HG03520 (cell line): ENCODE results near the gene PNMA6A.
"Not testable (repeated sequence)": the region's sequence is repeated elsewhere in the genome, so short reads cannot be mapped to it uniquely, and the experiment has no call there.

ENCODE experiments used
- ATAC-seq: cut with Tn5 transposase; IDR thresholded peaks from one replicate; pipeline ENCODE4 v1.9.1; 2021; ENCODE audit warnings: mild to moderate bottlenecking, moderate library complexity; ENCODE audit not compliant: unreplicated experiment

The PNMA6A gene

DNA sequence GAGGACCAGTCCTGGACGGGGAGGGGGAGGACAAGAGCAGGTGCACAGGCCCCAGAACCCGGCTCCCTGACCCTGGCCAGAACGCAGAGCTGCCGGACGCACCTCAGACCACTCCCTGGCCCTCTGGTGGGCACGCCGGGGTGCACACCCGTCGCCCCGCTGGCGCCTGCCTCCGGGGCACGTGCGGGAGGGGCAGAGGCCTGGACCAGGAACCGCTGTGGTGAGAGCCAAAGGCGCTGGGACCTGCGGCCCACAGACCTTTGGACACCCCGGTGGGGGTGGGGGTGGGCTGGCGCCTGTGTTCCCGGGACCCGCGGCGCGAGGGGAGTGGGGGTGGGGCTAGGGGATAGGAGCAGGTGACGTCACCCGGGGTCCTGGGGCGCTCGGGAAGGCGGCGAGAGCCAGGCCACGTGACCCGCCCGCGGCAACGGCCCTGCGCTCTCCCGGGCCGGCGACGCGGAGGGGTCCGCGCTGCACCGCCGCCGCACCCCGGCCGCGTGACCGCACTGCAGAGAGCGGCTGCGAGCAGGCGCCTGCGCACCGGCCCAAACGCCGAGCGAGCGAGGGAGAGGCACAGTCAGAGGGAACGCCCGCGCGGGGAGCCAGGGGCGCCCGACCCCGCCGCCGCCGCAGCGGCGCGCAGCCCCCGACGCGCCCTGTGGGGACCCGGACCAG, at the start of gene PNMA6A:
Gene PNMA6A (plus strand): TSS at position 546 of the 675 bp plus-strand sequence. CDS start 609 bp downstream, outside the sequence.
- not testable (repeated sequence) for ATAC-seq

GRCh38 chrX:153026501-153026900, 45.8 kb upstream of the PNMA6A start:
- not testable (repeated sequence) for ATAC-seq

DNA sequence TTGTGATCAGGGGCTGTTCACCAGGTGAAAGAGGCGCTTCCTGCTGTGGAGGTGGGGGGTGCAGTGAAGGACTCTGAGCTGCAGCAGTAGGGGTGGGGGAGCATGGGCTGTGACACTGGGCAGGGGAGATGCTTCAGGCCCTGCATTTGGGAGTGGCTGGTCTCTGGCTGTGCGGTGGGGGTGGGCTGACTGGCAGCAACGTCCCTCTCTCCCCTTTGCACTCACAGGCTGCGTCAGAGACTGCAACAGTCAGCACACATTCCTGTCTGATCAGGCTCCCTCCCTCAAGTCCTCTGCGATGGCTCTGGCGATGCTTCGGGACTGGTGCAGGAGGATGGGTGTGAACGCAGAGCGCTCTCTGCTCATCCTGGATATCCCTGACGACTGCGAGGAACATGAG, 43.8 kb upstream of the PNMA6A start:
- not testable (repeated sequence) for ATAC-seq

- no peak for ATAC-seq
These were observed 43.1 kb upstream of the PNMA6A start for GRCh38 chrX:153029162-153029561.

DNA sequence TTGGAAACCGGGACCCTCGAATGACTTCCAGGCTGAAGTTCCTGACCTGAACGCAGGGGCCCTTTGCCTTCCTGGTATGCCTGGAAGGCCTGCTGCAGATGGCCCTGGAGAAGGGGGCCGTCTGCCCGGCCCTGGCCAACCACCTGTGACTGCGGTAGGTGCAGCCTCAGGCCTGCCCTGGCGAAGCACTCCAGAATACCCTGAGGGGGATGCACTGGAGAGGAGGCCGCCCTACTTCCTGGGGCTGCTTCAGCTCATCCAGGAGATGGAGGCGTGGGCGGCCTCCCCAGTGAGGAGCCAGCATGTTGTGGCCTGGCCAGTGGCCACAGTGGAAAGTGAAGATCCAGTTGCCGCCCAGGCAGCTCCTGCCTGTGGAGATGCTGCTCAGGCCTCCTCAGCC, 42.4 kb upstream of the PNMA6A start:
- no peak for ATAC-seq

DNA sequence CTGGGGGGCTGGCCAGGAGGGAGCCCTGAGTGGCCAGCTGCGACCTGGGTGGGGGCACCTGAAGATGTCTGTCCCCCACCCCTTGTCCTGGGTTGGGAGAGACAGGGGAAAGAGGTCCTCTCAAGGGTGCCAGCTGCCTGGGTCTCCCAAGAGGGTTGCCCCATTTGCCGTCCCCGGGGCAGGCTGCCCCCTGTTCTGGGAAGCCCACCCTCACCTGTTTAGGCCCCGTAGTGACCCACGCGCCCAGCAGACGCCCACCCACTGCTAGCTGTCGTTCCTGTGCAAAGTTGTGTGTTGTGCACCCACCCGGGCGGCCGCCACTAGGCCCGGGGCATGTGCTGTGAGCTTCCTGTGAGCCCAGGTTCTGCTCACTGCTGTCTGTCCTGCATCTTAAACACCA, 41.5 kb upstream of the PNMA6A start:
- no peak for ATAC-seq

DNA sequence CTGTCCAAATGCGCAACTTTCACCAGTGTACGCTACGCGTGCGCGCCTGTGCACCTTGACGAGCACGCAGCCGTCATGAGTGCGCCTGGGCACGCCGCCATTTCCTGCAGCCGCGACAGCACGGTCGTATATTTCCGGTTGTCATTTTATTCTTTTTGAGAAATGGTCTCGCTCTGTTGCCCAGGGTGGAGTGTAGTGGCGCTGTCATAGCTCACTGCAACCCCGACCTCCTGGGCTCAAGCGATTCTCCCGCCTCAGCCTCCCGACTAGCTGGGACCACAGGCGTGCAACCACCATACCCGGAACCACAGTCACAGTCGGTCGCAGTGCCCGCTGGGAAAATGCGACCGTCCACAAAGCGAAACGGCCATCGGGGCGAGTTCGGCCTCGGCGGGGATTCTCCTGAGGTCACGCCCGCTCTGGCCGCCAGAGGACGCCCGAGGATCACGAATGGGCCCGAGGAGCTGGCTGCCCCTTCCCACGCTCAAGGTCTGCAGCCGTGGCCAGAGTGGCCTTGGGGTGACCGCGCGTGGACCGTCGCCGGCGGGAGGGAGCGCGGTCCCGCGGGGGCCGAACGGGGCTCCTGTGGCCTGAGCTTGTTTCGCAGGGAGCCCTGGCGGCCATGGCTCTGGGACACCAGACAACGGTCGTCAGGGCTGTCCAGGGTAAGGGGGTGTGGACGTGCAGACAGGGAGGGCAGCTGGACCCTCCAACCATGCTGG, 39.7 kb upstream of the PNMA6A start:
- no peak for ATAC-seq

DNA sequence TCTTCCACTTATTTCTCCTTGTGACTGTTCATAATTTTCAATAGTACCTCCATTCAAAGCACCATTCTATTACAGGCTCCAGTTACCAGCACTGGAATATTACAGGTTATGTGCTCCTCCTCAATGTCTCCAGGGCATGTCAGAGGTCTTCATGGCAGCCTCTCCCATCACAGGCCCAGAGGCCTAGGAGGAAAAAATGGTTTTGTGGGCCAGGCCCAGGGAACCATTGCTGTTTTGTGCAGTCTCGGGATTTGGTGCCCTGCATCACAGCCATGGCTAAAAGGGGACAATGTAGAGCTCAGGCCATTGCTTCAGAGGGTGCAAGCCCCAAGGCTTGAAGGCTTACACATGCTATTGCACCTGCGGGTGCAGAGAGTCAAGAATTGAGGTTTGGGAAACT, 23.2 kb upstream of the PNMA6A start:
- no peak for ATAC-seq

DNA sequence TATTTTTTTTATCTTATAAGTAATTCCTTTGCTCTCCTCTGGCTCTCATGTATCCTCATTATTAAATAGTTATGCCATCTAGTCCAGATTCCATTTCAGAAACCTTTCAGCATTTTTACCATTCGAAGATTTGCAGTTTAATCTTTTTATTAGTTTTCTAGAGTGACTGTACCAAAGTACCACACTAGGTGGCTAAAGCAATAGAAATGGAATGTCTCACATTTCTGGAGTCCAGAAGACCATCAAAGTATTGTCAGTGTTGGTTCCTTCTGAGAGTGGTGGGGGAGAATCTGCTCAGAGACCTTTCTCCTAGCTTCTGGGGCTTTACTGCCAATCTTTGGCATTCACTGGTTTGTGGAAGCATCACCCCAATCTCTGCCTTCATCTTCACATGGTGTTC, 19.7 kb upstream of the PNMA6A start:
- no peak for ATAC-seq

GRCh38 chrX:153055871-153056749, 16.1 kb upstream of the PNMA6A start, which contains the start of gene PNMA3:
PNMA3 (plus strand) TSS chrX:153056470; CDS start chrX:153057056, 586 bp downstream.
- ATAC-seq: no peak

GRCh38 chrX:153057281-153057680, 15.0 kb upstream of the PNMA6A start:
- ATAC-seq: no peak

DNA sequence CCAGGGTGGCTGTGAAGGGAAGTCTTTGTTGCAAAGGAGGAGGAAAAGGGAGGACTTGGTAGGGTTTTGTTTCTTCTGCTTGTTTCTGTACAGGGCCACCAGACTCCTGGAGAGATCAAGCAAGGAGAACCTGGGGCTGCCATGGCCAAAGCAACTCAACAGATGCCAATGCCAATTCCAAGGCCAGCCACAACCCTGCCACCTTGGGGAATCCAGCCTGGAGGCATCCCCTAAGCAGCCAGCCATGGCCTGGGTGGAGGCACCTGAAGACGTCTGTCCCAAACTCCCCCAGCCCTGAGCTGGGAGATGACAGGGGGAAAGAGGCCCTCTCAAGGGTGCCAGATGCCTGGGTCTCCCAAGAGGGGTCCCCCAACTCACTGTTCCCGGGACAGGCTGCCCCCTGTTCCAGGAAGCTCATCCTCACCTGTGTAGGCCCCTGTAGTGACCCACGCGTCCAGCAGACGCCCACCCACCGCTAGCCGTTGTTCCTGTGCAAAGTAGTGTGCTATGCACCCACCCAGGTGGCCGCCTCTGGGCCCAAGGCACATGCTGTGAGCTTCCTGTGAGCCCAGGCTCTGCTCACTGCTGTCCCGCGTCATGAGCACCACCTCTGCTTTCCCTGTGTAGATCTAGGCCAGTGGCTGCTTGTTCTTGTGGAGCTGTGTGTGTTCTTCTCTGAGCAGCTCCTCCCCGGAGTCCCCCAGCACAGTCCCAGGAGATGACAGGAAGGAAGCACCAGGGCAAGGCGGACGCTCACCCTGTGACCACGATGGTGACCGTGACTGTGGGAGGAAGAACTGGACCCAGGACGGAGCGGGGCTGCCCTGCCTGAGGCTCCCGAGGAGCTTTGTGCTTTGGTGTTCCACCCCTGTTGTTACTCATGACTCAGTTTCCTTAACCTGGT, 12.8 kb upstream of the PNMA6A start:
- ATAC-seq: no peak

DNA sequence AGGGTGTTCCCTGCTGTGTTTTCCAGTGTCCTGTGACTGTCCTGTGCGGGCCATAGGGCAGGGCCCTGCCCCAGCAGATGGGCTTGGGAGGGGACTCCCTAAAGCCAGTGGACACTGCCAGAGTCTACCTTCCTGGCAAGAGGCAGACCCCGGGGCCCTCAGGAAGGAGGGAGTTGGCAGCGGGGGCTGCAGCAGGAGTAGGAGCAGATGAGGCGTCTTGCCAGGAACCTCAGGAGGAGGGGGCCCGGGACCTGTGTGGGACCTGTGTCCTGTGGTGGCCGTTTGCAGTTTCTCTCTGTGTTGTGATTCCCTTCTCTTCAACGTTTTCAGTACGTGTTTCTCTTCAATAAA, 12.2 kb upstream of the PNMA6A start:
- ATAC-seq: no peak

DNA sequence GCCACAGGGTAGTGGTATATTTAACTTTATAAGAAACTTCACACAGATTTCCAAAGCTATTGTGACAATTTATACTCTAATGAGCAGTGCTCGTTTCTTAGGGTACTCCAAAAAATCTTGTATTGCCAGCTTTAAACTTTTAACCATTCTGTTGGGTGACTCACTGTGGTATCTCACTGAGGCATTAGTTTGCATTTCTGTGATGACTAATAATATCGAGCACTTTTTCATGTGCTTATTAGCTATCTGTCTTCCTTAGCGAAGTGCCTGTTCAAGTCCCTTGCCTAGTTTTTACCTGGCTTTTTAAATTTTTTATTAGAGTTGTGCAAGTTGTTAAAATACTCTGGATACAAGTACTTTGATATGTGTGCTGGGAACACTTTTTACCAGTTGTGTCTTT, 10.5 kb upstream of the PNMA6A start:
- no peak for ATAC-seq

DNA sequence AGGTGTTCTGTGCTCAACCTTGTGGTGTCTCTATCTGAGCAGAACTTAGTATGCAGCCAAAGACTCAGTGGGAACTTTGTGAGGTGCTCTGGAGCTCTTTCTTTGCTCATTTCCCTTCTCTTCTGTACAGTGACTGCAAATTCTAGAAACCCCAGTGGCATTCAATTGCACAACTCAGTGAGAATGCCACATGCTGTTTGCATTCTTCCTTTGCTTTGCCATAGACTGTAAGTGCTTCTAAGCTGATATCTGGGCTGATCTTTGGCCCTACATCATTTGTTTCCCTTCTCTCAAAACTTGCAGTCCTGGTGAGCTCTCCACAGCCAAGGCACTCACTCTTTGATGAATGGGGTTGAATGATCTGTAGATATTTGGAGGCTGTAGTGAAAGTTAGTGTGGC, 8.9 kb upstream of the PNMA6A start:
- ATAC-seq: no peak

DNA sequence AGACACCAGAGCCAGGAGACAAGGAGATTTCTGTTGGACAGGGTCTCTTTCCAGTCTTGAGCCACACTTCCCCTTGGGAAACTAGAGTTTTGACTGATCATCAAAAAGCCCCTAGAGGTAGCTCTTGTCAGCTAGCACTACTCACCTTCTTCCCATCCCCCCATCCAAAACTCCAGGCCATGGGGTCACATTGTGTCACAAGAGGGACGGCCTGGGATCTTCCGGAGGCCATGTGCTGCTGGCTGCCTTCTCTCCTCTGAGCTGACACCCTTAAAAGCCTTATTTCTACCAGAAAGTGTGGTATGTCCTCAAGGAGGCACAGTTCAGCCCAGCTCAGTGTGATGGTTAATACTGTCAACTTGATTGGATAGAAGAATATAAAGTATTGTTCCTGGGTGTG, 8.2 kb upstream of the PNMA6A start:
- no peak for ATAC-seq

DNA sequence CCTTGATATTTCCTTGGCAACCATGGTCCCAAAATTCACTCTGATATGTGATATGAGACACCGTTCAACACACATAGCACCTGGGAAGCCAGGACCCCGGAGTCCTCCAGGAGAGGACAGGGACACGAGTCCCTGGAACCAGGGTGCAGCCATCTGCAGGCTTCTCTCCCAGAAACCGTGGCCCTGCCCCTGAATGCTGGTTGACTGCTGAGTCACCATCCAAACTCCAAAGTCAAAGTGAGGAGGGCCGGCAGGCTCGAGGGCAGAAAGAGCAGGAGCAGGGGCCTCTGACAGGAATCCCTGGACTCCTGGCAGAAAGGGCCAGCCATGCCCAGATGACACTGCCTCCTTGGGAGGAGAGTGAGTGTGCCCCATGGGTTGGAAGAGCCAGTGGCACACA, 6.9 kb upstream of the PNMA6A start:
- ATAC-seq: no peak

DNA sequence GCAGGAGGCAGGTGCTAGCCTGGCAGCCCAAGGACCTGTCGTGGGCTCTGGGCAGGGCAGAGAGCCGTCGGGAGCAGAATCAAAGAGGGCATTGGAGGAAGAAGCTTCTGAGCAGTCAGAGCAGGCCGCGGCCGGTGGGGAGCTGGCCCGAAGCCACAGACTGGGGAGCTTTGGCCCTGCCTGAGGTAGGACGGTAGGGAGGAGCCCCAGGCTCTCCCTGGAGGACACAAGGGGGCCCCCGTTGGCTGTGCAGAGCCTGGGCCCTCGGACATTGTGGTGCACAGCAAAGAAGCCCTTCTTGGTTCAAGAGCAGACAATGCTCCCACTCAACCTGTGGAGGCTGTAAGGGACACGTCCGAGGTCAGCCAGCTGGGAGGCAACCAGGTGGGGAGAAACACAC, 5.9 kb upstream of the PNMA6A start:
- not testable (repeated sequence) for ATAC-seq

DNA sequence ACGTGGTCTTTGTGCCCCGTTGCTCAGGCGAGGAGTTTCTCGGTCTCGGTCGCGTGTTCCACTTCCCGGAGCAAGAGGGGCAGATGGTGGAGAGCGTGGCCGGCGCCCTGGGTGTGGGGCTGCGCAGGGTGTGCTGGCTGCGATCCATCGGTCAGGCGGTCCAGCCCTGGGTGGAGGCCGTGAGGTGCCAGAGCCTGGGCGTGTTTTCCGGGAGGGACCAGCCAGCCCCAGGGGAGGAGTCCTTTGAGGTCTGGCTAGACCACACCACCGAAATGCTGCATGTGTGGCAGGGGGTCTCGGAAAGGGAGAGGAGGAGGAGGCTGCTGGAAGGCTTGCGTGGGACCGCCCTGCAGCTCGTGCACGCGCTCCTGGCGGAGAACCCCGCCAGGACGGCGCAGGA, 1.1 kb downstream of the PNMA6A start:
- ATAC-seq: not testable (repeated sequence)

DNA sequence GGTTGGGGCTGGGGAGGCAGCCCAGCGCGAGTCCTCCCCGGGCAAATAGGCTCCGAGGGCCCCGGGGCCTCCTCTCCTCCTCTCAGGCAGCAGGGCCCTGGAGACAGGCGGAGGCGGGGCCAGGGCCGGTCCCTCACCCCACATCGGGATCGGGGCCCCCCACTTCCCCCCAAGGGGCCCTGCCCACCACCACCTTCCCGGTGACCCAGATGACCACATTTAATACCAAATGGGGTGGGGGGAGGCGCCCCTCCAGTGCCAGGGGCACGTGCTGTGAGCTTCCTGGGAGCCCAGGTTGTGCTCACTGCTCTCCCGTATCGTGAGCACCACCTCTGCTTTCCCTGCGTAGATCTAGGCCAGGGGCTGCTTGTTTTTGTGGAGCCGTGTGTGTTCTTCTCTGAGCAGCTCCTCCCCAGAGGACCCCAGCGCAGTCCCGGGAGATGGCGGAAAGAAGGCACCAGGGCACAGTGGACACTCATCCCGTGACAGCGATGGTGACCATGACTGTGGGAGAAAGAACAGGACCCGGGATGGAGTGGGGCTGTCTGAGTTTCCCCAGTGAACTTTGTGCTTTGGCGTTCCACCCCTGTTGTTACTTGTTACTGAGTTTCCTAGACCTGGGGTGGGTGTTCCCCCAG, 2.1 kb downstream of the PNMA6A start:
- no peak for ATAC-seq
